Head of caudate nucleus (tissue), 42 donors: ENCODE results near the gene DLX2.

Experiments
- DNase-seq, 42 donors: peaks; one replicate each; pipeline versions ENCODE4 v3.0.0 to v3.0.0-alpha.2; 2020 to 2021; ENCODE audit warnings: mixed read lengths in 7 of 42
- intact Hi-C: fragments of 100-400 bp; cut with DNase I; formaldehyde crosslinking; loops from one replicate; pipeline ENCODE4 v1.15.0; 2022

DLX2 gene

GRCh38 chr2:172096626-172097547 is 5.8 kb downstream of the DLX2 start:
- intact Hi-C loops: no loop called here
- peak in 2 of 42 donors; percentile 20 to 37 for DNase-seq

GRCh38 chr2:172095905-172096625 is 6.6 kb downstream of the DLX2 start:
- peak in 1 of 42 donors; percentile 6 for DNase-seq
- intact Hi-C loops: no loop called here

- peak in 8 of 42 donors; percentile 37 to 69 (median 46) for DNase-seq
- intact Hi-C loops: no loop called here
Measured at GRCh38 chr2:172095146-172095904, 7.4 kb downstream of the DLX2 start.

- DNase-seq: peak in 5 of 42 donors; percentile 24 to 70 (median 33)
- intact Hi-C loops: no loop called here
Measured at GRCh38 chr2:172094294-172095145, 8.2 kb downstream of the DLX2 start.

- intact Hi-C loops: no loop called here
- DNase-seq: peak in 1 of 42 donors; percentile 6
Measured at GRCh38 chr2:172093416-172094293, 9.0 kb downstream of the DLX2 start.

GRCh38 chr2:172092716-172093415 is 9.8 kb downstream of the DLX2 start:
- intact Hi-C loops: no loop called here
- no peak for DNase-seq

- intact Hi-C loops: no loop called here
- DNase-seq: peak in 2 of 42 donors; percentile 5 to 34
Measured at GRCh38 chr2:172091761-172092566, 10.7 kb downstream of the DLX2 start.

GRCh38 chr2:172091000-172091641 is 11.6 kb downstream of the DLX2 start:
- intact Hi-C loops: no loop called here
- peak in 1 of 42 donors; percentile 4 for DNase-seq

- peak in 3 of 42 donors; percentile 0 to 32 (median 7) for DNase-seq
- intact Hi-C loops: no loop called here
Measured at GRCh38 chr2:172090044-172090961, 12.4 kb downstream of the DLX2 start.

GRCh38 chr2:172089633-172090032 is 13.1 kb downstream of the DLX2 start:
- DNase-seq: peak in 1 of 42 donors; percentile 0
- intact Hi-C loops: no loop called here

GRCh38 chr2:172089005-172089504 is 13.6 kb downstream of the DLX2 start:
- peak in 2 of 42 donors; percentile 0 to 3 for DNase-seq
- intact Hi-C loops: no loop called here

GRCh38 chr2:172088245-172089004 is 14.3 kb downstream of the DLX2 start:
- peak in 4 of 42 donors; percentile 1 to 44 (median 20) for DNase-seq
- intact Hi-C loops: no loop called here

GRCh38 chr2:172087780-172088244 is 14.9 kb downstream of the DLX2 start:
- DNase-seq: peak in 2 of 42 donors; percentile 1 to 5
- intact Hi-C loops: no loop called here
